Measurements from ENCODE around the gene PSMC3.

PSMC3 gene

DNA sequence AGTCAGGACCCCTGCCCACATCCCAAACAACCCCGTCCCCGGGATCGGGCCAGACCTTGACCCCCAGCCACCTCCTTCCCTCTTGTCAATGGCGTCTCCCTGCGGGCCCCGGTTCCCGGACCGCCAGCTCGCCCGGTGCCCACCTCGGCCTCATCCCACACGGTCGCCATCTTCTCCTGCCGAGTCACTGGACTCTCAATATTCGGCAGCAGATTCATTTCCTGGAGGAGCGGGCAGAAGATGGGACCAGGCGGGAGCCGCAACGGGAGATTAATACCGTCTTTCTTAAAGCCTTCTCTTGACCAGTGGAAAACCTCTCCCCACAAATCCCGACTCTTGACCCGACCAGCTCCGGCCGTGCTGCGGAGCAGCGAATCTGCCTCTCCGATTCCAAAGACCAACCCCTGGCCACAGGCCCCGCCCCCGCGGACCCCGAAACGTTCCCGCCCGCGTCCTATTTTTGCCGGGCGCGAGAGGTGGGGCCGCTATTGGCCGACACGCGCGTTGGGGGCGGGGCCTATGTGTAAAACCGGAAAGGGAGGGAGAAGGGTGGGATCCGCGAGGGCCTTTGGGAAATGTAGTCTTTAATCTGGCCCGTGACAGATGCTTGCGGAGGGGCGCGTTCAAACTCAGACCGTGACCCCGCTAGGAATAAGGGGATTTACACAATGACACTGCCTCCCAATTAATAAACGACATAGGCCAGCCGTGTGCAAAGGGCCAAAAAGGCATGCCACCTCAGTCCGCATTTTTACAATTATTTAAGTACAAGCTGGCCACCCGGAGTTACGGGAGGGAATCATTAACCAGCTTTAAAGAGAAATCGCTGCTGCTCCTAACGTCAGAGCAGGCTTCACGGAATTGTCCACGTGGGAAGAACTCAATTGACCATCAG, at the start of gene PSMC3:
Gene PSMC3 (minus strand): TSS at position 378 of the 895 bp plus-strand sequence. CDS start 160 bp downstream, at position 218.
- Histone ChIP-seq H3K27me3 (ENCODE audit: insufficient read depth, low read depth, severe bottlenecking) (no peaks in the 10 kb centered on the region), H3K9me3 (ENCODE audit: severe bottlenecking) (no peaks in the 10 kb centered on the region), H3K27ac (peak within 1 kb of the TSS; percentile 98), H3K4me3 (ENCODE audit: low read depth, low read length) (peak within 1 kb of the TSS; percentile 100), H3K36me3 (peaks cover 45% of the 10 kb centered on the region)
- DNase-seq = peak; percentile 98
- TF ChIP-seq, protein P1, sequence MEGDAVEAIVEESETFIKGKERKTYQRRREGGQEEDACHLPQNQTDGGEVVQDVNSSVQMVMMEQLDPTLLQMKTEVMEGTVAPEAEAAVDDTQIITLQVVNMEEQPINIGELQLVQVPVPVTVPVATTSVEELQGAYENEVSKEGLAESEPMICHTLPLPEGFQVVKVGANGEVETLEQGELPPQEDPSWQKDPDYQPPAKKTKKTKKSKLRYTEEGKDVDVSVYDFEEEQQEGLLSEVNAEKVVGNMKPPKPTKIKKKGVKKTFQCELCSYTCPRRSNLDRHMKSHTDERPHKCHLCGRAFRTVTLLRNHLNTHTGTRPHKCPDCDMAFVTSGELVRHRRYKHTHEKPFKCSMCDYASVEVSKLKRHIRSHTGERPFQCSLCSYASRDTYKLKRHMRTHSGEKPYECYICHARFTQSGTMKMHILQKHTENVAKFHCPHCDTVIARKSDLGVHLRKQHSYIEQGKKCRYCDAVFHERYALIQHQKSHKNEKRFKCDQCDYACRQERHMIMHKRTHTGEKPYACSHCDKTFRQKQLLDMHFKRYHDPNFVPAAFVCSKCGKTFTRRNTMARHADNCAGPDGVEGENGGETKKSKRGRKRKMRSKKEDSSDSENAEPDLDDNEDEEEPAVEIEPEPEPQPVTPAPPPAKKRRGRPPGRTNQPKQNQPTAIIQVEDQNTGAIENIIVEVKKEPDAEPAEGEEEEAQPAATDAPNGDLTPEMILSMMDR (IDR thresholded peaks at IDR 0.05; ENCODE audit: low read depth, low read length) = no peak

DNA sequence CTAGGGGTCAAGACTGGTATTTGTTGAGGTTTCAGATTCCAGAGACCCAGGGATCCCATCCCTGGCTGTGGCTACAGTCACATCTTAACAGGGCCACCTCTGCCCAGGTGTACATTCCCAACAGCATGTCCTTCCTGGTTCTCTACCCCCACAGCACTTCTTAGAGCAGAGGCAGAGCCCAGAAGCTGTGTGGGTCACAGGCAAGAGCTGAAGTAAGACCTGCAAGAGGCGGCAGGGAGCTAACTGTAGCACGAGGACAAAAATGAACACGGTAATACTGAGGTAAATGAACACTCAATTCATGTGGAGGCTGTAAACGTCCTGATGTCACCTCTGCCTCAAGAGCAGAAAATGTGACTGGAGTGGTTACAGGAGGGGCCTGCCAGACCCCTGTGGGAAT, 44.4 kb upstream of the PSMC3 start:
- Histone ChIP-seq H3K4me3 (ENCODE audit: low read depth, low read length) (no peak overlapping the region), H3K36me3 (peaks cover 79% of the 10 kb centered on the region), H3K9me3 (ENCODE audit: severe bottlenecking) (no peaks in the 10 kb centered on the region), H3K27me3 (ENCODE audit: insufficient read depth, low read depth, severe bottlenecking) (no peaks in the 10 kb centered on the region), H3K27ac (no peak overlapping the region)
- TF ChIP-seq, protein P1 (IDR thresholded peaks at IDR 0.05; ENCODE audit: low read depth, low read length) = no peak
- DNase-seq = no peak

DNA sequence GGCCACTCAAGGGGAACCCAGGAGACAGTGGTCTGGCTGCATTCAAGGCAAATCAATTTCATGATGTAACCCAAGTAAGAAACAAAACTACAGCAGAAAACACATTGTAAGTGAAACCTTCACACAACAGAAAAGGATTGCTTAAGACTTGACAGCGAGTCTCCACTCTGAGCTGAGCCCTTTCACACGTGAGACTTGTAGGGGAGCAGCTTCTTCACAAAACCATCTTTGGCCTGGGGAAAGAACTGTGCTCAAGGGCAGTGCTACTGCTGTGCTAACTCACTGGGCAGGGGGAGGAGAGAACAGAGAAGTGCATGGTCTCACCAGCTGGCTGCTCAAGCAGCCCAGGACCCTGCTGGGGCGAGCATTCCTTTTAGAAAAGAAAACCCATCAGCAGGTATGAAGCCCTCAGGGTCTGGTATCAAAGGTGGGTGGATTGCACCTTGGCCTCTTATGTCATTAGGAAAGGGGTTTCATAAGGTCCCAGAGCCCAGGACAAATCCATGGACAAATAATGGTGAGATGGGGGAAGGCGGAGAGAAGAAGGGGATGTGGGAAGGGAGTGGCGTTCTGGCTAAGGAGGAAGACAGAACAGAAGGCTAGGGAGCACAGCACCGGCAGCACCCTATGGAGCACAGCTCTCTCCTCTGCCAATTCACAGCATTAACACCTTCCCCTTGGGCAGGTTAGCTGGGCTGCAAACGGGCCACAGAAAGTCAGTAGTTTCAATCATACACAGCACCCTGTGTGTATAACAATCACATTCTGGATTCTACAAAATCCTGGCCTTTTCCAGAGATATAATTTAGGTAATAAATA, 43.3 kb upstream of the PSMC3 start:
- H3K36me3 ChIP-seq = peaks cover 71% of the 10 kb centered on the region
- H3K4me3 ChIP-seq (ENCODE audit: low read depth, low read length) = no peak overlapping the region
- no peaks in the 10 kb centered on the region for H3K9me3 ChIP-seq (ENCODE audit: severe bottlenecking)
- TF ChIP-seq, protein P1 (IDR thresholded peaks at IDR 0.05; ENCODE audit: low read depth, low read length) = no peak
- no peak overlapping the region for H3K27ac ChIP-seq
- H3K27me3 ChIP-seq (ENCODE audit: insufficient read depth, low read depth, severe bottlenecking) = no peaks in the 10 kb centered on the region
- no peak for DNase-seq

DNA sequence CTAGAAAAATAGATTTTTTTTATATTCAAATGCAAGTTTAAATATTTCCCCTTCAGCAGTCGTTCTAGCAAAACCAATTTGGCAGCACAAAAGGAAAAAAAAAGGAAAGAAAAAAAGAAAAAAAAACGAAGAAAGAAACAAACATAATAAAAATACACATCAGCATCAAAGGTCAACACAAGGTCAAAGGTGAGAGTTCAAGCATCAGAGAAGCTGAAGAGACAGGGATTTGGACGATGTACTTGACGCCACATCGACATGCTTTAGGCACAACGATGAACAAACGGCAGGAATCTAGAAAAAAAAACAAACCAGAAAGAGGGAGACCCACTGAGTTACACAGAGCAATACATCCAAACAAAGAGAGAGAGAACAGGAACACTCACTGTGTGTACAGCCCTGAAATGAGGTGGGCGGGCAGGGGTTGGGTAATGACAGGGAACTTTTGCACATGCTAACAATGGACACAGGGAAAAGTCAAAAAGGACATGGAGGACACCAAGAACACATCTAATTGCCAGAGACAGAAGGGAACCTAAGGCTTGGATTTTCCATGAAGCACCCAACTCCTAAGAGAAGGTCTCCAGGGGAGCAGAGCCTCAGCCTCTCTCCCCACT, 42.5 kb upstream of the PSMC3 start:
- TF ChIP-seq, protein P1 (IDR thresholded peaks at IDR 0.05; ENCODE audit: low read depth, low read length) = no peak
- no peaks in the 10 kb centered on the region for H3K9me3 ChIP-seq (ENCODE audit: severe bottlenecking)

DNA sequence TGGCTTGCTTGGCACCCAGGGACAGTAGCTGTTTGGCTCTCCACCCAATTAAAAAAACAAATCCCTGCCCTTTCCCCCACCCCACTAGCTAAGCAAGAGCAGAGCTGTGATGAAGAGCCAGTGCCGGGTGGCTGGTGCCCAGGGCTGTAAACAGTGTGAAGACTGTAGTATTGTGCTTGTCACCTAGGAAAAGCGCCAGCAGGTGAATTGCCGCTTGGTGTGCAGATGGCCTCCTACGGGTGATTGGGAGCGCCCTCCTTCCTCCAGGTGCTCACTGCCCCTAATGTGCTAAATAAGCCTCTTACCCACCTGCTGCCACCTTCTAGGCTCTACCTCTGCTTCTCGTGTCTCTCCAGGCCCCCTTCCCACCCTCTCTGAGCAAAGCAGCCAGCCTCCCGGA, 41.1 kb upstream of the PSMC3 start:
- peaks cover 58% of the 10 kb centered on the region for H3K36me3 ChIP-seq
- no peaks in the 10 kb centered on the region for H3K9me3 ChIP-seq (ENCODE audit: severe bottlenecking)
- H3K4me3 ChIP-seq (ENCODE audit: low read depth, low read length) = no peak overlapping the region
- peak; percentile 67 for DNase-seq
- H3K27ac ChIP-seq = peak overlapping the region; percentile 65
- H3K27me3 ChIP-seq (ENCODE audit: insufficient read depth, low read depth, severe bottlenecking) = no peaks in the 10 kb centered on the region
- TF ChIP-seq, protein P1 (IDR thresholded peaks at IDR 0.05; ENCODE audit: low read depth, low read length) = no peak

More for the DNA sequence above, 42.5 kb upstream of the PSMC3 start:
- Histone ChIP-seq H3K36me3 (peaks cover 71% of the 10 kb centered on the region), H3K4me3 (ENCODE audit: low read depth, low read length) (no peak overlapping the region), H3K27ac (peak overlapping the region; percentile 65; the same call in 1 of the 2 replicates), H3K27me3 (ENCODE audit: insufficient read depth, low read depth, severe bottlenecking) (no peaks in the 10 kb centered on the region)
- DNase-seq = no peak

Data from WERI-Rb-1 (cell line).